Fibroblast of mammary gland (primary cell): ENCODE measurements around the gene PFKP.

ENCODE experiments used
- DNase-seq: peaks from one replicate; pipeline ENCODE4 v3.0.0-alpha.2; 2010; ENCODE audit warnings: low read depth
- H3K4me3 ChIP-seq: 2 replicates; pipeline ENCODE4 v1.5.1; 2011; ENCODE audit warnings: low read depth, mild to moderate bottlenecking, low read length, moderate library complexity; ENCODE audit not compliant: control insufficient read depth
- TF ChIP-seq, protein P1 (sequence below): conservative IDR thresholded peaks from 2 replicates; pipeline ENCODE4 v1.5.1; 2011; ENCODE audit warnings: low read depth, low read length, inconsistent platforms; ENCODE audit not compliant: control insufficient read depth, insufficient read depth

The PFKP gene

DNA sequence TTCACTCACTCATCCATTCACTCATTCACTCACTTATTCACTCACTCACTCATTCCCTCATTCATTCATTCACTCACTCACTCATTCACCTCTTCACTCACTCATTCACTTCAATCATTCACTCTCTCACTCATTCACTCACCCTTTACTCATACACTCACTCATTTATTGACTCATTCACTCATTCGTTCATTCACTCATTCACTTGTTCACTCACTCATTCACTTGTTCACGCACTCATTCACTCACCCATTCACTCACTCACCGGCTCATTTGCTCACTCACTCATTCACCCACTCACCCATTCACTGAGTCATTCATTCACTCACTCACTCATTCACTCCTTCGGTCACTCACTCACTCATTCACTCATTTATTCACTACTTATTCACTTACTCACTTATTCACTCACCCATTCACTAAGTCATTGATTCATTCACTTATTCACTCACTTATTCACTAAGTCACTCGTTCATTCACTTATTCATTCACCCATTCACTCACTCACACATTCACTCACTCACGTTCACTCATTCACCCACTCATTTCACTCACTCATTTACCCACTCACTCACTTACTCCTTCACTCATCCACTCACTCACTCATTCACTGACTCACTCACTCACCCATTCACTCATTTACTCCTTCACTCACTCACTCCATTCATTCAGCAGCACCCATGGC is 4.7 kb upstream of the PFKP start:
- TF ChIP-seq, protein P1, sequence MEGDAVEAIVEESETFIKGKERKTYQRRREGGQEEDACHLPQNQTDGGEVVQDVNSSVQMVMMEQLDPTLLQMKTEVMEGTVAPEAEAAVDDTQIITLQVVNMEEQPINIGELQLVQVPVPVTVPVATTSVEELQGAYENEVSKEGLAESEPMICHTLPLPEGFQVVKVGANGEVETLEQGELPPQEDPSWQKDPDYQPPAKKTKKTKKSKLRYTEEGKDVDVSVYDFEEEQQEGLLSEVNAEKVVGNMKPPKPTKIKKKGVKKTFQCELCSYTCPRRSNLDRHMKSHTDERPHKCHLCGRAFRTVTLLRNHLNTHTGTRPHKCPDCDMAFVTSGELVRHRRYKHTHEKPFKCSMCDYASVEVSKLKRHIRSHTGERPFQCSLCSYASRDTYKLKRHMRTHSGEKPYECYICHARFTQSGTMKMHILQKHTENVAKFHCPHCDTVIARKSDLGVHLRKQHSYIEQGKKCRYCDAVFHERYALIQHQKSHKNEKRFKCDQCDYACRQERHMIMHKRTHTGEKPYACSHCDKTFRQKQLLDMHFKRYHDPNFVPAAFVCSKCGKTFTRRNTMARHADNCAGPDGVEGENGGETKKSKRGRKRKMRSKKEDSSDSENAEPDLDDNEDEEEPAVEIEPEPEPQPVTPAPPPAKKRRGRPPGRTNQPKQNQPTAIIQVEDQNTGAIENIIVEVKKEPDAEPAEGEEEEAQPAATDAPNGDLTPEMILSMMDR, result no peak
- DNase-seq, result no peak
- no peak overlapping the region for H3K4me3 ChIP-seq

DNA sequence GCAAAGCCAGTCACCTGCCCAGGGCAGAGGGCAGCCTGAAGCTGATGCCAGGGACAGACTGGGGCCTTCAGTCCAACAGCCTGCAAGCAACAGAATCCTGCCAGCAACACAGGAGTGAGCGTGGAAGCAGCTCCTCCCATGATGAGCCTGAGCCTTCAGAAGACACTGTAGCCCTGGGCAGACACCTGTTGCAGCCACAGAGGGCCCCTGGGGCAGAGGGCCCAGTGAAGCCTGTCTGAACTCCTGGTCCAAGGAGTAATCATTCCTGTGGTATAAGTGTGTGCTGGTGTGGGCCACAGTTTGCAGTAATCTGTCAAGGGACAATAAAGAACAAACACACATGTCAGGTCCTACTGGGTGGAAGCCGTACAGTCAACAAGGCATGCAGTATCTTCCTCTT is 2.9 kb upstream of the PFKP start:
- TF ChIP-seq, protein P1, result no peak
- H3K4me3 ChIP-seq, result no peak overlapping the region

DNA sequence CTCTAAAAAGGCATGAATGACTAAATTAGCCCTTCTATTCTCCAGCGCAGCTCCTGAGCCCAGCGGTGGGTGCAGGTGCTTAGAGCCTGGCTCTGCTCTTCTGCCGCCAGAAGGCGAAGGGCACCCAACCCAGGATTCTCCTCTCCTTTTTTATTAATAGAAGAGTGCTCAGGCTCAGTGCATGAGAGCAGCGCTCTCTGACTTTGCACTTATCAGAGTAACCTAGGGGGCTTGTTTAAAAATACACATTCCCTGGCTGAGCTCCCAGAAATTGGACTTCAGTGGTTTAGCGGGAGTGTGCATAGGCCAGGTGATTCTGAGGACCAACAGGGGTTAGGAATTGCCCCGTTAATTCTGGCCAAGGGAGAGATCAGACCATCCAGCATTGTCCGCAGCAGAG is 1.7 kb upstream of the PFKP start:
- no peak overlapping the region for H3K4me3 ChIP-seq
- TF ChIP-seq, protein P1, result no peak
- no peak for DNase-seq

More for the DNA sequence above, 2.9 kb upstream of the PFKP start:
- DNase-seq, result no peak

DNA sequence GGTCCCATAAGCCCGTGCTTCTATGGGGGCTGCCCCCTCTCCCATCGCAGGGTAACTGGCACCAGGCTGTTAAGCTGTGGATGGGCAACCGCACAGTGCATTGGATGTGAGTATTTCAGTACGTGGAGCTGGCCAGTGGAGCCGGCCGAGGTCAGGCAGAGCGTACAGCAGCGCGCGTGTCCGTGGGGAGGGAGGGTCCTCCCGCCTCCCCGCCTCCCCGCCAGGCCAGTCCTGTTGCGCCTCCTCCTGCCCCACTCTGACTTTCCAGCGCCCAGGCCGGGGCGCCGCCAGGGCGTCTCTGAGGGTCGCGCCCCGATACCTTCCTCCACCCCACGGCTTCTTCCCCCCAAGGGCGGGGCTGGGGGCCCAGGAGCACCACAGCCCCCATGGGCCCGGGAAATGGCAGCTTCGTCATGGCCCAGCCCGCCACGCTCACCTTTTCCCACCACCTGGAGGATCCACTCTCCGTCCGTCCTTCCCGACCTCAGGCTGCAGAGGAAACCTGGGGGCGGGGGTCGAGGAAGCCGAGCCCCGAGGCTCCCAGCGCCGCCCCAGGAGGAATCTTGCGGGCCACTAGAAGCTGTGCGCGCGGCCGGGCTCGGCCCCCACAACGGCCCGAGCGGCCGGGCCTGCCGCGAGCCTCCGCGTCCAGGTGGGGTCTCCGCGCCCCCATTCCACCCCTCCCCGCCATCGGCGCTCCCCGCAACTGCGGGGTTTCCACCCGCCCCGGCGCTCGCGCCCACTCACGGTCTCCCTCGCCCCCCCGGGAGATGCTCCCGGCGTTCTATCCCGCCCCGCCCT is 831 bp upstream of the PFKP start:
- TF ChIP-seq, protein P1, result no peak
- DNase-seq, result no peak
- H3K4me3 ChIP-seq, result peak overlapping the region; percentile 47

DNA sequence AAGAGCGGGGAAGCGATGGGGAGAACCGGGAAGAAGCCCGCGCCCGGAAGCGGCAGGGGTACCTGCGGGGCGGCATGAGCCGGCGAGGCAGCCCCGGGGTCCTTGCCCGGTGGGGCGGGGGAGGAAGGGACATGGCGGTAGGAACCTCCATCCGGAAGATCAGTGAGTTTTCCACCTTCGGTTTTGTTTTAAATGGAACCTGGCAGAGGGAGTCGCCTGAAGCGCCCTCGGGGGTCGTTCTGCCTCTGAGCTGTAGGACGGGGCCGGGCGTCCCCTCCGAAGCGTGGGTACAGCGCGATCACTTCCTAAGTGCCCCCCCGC is 471 bp downstream of the PFKP start:
- TF ChIP-seq, protein P1, result no peak
- peak overlapping the region; percentile 79 for H3K4me3 ChIP-seq
- DNase-seq, result no peak

DNA sequence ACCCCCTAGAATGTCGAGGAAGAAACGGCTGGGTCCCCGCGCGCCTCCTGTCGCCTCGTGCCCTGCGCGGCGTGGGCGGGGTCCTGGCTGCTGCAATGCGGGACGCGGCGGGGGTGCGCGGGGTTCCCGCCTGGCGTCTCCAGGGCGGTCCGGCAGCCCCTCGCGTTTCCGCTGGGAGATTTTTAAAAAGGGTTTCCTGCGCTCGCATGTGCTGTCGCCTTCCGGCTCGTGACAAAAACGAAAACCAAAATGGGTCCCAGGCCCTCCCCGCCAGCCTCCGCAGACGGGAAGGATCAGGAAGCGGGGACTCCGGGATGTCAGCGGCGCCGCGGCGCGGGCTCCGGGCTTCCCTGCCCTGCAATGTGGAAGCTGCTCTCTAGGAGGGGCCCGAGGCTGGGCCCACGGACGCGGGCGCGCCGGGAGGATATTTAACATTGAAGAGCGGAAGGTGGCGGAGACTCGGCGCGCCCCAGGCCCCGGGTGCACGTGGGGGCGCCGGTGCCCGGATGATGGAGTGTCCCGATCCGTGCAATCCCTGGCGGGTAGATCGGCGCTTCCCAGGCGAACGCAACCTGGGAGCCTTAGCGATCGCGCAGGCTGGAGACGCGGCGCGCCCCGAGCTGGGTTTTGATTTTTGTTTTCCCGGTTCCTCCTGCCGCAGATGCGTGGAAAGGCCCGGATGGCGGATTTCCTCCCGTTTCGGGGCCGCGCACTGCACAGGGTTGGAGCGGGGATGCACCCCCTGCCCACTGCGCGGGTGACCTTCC is 1.0 kb downstream of the PFKP start:
- TF ChIP-seq, protein P1, result peak; percentile 23
- DNase-seq, result peak; percentile 57

More for the DNA sequence above, 1.0 kb downstream of the PFKP start:
- H3K4me3 ChIP-seq, result peak overlapping the region; percentile 79
